GM21526 (cell line): Measurements from ENCODE around the gene EXT2.

Source experiments
- ATAC-seq: cut with Tn5 transposase; IDR thresholded peaks from one replicate; pipeline ENCODE4 v1.9.1; 2021; ENCODE audit warnings: moderate library complexity; ENCODE audit not compliant: unreplicated experiment, low FRiP score

The EXT2 gene

GRCh38 chr11:44162004-44162403 lies 66.5 kb downstream of the EXT2 start:
- no peak for ATAC-seq

DNA sequence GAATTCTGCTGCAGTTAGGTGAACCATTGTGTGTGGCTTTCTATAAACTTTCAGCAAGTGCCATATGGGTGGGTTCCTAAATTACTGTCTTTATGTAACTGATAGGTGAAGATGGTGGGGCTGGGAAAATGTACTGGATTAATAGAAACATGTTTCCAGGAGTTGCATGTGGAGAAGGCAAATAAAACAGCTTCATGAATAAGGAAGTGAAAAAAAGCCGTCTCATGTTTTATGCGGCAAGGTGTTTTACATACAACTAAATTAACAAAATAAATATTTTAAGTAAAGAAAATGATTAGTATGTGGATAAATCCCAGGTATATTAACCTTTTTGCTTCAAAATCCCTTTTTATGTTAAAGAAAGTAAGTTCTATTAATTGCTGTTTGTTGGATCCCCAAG lies 67.2 kb downstream of the EXT2 start:
- no peak for ATAC-seq

- ATAC-seq, result no peak
Observed at GRCh38 chr11:44165432-44165831, 70.0 kb downstream of the EXT2 start.

DNA sequence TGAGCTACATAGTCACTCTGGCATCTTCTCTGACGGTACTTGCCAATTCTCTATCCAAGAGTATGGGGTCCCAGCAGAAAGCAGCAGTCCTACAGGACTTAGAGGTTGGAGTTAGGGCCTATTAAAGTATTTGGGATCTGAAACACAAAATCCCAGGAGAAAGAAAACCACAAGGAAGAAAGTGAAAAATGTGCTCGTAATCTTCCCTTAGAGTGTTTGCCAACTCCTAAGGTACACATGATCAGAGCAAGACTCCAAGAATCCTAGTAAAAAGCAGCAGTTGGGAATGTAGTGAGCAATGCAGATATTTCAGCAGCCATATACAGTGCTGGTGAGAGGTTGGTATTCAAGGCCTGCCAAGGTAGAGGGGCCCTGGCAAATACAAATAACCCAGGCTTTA lies 71.6 kb downstream of the EXT2 start:
- no peak for ATAC-seq

DNA sequence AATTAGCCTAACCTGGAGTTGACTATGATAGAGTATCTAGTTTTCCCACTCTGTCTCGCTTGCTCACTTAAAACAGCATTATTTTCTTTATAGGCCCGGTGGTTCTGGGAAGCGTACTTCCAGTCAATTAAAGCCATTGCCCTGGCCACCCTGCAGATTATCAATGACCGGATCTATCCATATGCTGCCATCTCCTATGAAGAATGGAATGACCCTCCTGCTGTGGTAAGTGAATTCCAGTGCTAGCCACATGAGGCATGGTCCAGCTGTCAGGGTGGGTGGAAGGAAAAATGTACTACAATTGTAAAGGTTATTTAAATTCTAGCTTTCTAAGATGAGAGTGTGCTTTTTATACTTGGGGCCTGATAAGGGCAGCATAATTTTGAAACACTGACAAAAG lies 76.0 kb downstream of the EXT2 start:
- no peak for ATAC-seq

- ATAC-seq, result no peak
Observed at GRCh38 chr11:44172966-44173365, 77.5 kb downstream of the EXT2 start.

GRCh38 chr11:44174842-44175241 lies 79.4 kb downstream of the EXT2 start:
- ATAC-seq, result no peak

DNA sequence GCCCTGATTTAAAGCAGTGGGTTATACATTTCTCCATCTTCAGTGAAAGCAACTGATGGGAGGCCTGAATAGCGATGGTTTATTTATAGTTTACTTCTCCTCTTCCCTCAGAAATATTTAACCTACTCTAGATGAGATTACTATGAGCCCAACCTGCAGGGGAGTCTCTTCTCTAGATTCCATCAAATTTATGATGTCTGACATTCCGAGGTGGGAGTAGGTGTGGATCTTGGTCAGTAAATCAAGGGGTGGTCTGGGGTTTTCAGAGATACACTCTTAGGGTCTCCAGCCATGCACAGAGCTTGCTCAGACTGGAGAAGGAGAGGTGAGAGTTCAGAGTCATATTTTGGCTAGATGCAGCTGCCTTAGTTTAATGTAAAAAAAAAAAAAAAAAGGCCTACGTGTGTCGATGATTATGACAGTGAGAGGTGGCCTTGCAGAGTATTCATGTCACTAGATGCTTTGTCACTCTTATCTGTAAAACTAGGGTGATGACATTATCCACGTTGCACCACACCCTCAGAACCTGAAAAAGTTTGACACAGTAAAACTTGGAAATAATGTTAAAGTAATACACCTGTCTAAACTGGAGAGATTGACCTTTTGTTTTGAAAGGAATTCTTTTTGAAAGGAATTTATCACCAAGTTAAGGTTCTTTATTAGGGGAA lies 81.2 kb downstream of the EXT2 start:
- no peak for ATAC-seq

GRCh38 chr11:44177905-44178304 lies 82.4 kb downstream of the EXT2 start:
- no peak for ATAC-seq

GRCh38 chr11:44178381-44178780 lies 82.9 kb downstream of the EXT2 start:
- no peak for ATAC-seq

GRCh38 chr11:44179173-44179572 lies 83.7 kb downstream of the EXT2 start:
- no peak for ATAC-seq

GRCh38 chr11:44180107-44180506 lies 84.6 kb downstream of the EXT2 start:
- ATAC-seq, result no peak

GRCh38 chr11:44185522-44185921 lies 90.0 kb downstream of the EXT2 start:
- no peak for ATAC-seq

DNA sequence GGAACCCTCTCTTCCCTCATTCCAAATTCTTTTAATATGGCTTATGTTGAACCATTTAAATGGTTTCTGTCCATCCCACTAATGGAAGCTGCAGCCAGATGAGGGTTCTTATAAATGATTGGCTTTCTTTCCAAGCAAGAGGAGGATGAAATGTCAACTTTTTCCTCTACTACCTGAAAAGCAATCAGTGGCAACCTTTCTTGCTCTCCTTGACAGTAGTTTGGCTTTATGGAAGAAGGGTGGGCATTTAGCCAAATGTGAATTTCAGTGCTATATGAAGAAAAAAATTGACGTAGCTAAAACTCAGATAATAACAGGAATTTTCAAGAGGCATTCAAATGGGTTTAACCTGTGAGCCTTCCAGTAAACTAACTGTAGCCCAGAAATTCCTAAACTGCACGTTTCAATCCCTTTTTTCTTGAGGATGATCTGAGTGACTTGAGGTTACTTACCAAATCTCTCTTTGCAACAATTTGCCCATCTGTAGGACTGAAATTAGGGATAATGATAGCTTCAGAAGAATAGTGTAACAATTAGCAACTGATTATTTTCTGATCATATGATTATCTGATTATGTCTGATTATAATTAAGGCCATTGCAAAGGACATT lies 90.9 kb downstream of the EXT2 start:
- no peak for ATAC-seq

DNA sequence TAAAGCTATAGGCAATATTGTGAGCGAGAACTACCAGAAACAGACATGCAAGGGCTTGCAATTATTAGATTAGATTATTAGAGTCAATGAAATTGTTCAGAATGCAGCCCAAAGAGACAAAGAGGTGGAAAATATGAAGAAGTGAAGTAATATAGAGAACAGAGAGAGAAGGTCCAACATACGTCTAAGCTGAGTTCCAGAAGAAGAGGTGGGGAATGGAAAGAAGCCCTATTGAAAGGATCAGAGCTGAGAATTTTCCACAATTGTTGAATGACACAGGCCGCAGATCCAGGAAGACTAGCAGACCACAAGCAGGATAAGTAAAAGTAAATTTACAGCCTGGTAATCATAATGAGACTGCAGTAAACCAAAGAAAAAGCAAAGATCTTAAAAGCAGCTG lies 93.2 kb downstream of the EXT2 start:
- ATAC-seq, result no peak

GRCh38 chr11:44189986-44190882 lies 94.8 kb downstream of the EXT2 start:
- no peak for ATAC-seq

DNA sequence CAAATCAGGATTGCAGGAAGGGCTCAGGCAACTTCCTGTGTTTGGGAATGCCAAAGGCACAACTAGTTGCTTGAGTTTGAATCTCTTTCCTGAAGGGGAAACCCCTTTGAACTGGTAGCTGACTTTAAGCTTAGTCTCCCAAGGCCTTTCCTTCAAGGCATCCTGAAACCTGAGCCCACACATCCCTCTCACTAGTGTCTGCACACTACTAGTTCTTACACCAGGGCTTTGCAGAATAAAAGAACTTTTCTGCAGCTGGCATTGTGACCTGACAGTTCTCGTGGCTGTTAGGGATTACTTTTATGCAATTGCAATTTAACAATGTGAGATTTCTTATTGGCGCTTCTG lies 95.4 kb downstream of the EXT2 start:
- ATAC-seq, result no peak

GRCh38 chr11:44191322-44192016 lies 96.0 kb downstream of the EXT2 start:
- ATAC-seq, result no peak

DNA sequence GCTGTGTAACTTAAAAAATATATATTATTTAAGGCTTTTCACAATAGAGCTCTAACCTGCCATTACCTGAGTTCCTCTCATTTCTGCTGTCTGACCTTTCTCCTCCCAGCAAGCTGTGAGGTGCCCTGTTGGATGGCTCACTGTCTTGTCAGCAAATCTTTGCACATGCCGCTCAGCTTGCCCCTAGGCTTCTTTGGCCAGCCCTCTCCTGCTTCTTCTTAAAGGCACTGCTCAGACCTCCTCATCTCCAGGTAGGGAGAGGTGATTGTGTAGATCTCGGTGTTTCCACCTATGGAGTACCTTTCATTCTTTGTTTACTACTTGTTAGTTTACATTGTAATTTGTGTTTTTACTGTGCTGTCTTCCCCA lies 96.5 kb downstream of the EXT2 start:
- no peak for ATAC-seq

GRCh38 chr11:44192462-44193100 lies 97.1 kb downstream of the EXT2 start:
- ATAC-seq, result no peak

DNA sequence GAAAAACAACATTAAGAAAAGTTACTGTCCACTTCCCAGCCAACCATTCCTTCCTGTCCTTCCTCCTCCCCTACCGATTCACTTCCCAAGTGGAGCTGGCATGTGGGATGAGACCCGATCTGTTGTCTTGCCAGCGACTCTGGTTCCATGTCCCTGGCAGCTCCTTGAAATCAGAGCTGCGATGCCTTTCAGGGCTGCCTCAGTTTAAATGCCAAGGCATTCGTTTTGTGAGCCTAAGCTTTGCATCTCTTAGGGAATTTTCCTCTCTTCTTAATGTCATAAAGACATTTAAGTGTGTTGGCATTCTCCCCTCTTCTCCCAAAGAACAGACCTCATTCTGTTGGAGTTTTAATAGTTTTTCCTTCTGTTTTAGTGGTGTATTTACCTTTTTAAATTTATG lies 98.4 kb downstream of the EXT2 start:
- no peak for ATAC-seq
